Forelimb muscle (tissue), 1 donor: ENCODE results near the gene PERM1. TPM values are rescaled to one million over a fixed set of nuclear protein-coding genes. Genes with fewer than 3 reads are reported as not detected.
"Not testable (repeated sequence)": the region's sequence is repeated elsewhere in the genome, so short reads cannot be mapped to it uniquely, and the experiment has no call there.

Experiments used
- DNase-seq: peaks from one replicate; pipeline ENCODE4 v3.0.0-alpha.2; 2013; ENCODE audit warnings: low read depth
- polyA plus RNA-seq: library from polyadenylated mRNA; unstranded; fragments of 120-200 nt; gene quantifications from one replicate; pipeline ENCODE4 v1.2.1, GENCODE V29; 2013; ENCODE audit not compliant: insufficient read length

Gene PERM1
- polyA plus RNA-seq, 1 donor, result 3.3 TPM

GRCh38 chr1:997993-998744, 16.3 kb upstream of the PERM1 start:
- DNase-seq, result no peak

DNA sequence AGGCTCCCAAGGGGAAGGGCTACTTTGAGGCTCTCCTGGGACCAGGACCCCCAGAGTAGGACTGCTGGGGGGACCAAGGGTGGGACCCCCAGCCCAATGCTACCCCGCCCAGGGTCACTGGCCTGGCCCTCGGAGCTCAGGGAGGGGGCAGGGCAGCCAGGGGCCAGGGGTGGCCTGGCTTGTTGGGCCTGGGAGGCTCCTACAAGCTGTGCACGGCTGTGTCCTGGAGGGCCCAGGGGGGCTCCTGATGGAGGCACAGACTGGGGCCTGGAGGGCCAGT, 15.8 kb upstream of the PERM1 start:
- DNase-seq, result no peak

GRCh38 chr1:996851-997712, 15.2 kb upstream of the PERM1 start:
- DNase-seq, result no peak

DNA sequence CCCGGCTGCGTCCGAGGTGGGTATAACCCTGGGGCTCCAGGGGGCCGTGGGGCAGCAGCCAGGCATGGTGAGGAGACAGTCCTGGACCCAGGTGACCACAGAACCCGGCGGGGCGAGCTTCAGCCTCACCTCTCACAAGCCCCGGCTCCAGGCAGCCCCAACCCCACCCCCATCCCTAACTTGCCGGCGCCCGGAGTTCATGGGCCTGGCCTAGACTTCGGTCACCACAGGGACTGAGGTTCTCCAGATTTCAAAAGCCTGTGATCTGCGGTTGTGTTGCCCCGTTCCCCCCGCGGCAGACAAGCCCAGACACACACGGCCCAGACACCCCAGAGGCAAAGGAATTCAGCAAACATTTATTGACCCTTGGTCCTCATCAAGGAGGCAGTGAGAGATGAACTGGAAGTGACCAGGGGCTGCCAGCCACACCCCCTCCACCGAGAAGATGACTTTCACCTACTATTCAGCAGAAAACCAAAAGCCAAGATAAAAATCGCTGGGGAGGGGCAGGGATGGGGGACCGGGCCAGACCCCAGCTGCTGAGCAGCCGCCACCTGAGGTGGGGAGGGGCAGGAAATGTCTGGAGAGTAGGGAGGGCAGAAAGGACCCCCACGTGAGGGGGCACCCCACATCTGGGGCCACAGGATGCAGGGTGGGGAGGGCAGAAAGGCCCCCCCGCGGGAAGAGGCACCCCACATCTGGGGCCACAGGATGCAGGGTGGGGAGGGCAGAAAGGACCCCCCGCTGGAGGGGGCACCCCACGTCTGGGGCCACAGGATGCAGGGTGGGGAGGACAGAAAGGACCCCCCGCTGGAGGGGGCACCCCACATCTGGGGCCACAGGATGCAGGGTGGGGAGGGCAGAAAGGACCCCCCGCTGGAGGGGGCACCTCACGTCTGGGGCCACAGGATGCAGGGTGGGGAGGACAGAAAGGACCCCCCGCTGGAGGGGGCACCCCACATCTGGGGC, 14.1 kb upstream of the PERM1 start:
- no peak for DNase-seq

DNA sequence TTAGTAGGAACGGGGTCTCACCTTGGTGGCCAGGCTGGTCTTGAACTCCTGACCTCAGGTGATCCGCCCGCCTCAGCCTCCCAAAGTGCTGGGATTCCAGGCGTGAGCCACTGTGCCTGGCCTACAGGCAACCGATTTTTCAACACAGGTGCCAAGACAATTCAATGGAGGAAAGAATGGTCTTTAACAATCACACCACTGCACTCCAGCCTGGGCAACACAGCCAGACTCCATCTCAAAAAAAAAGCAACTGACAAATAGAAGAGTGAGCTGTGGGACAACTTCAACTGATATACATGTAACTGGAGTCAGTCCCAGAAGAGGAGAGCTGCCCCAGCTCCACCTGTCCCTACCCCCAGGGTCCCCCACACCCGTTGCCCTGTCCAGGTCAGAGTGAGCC, 12.7 kb upstream of the PERM1 start:
- not testable (repeated sequence) for DNase-seq

GRCh38 chr1:993379-993995, 11.6 kb upstream of the PERM1 start:
- no peak for DNase-seq

DNA sequence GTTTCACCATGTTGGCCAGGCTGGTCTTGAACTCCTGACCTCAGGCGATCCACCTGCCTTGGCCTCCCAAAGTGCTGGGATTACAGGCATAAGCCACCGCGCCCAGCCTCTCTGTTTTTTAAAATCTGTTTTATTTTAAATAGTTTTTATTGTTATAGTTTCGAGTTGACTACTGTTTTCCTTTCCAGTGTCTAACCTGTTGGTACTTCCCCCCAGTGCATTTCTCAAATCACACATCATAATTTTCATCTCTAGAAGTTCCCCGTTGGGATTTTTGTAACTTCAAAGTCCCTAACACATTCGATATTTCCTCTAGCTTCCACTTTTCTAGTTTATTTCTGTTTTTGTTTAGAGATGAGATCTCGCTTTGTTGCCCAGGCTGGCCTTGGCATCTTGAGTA, 10.5 kb upstream of the PERM1 start:
- DNase-seq, result no peak

- no peak for DNase-seq
These were observed 10.0 kb upstream of the PERM1 start for GRCh38 chr1:991895-992294.

GRCh38 chr1:991275-991674, 9.4 kb upstream of the PERM1 start:
- DNase-seq, result not testable (repeated sequence)

GRCh38 chr1:988061-988460, 6.2 kb upstream of the PERM1 start:
- DNase-seq, result not testable (repeated sequence)

DNA sequence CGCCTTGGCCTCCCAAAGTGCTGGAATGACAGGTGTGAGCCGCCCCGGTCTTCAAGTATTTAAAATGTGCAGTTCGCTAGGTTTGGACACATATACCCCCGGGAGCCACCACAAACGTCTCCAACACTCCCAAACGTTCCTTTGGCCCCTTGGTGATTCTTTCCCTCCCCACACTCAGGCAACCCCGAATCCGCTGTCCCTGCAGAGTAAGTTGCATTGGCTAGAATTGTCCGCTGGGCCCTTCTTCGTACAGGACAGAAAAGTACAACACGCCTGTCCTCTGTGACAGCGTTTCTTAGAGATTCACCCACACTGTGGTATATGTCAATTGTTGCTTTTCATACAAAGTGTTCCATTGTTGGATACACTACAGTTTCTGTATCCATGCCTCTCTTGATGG, 3.2 kb upstream of the PERM1 start:
- no peak for DNase-seq

DNA sequence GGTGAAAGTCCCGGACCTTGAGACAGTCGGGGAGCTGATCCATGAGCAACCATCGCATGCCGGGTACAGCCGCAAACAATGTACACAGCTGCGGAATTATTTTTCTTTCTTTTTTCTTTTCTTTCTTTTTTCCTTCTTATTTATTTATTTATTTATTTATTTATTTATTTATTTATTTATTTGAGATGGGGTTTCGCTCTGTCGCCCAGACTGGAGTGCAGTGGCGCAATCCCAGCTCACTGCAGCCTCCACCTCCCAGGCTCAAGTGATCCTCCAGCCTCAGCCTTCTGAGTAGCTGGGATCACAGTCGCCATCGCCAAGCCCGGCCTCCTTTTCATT, 2.6 kb upstream of the PERM1 start:
- no peak for DNase-seq

GRCh38 chr1:983798-984475, 2.0 kb upstream of the PERM1 start:
- no peak for DNase-seq

GRCh38 chr1:982765-983436, 1.0 kb upstream of the PERM1 start:
- no peak for DNase-seq

DNA sequence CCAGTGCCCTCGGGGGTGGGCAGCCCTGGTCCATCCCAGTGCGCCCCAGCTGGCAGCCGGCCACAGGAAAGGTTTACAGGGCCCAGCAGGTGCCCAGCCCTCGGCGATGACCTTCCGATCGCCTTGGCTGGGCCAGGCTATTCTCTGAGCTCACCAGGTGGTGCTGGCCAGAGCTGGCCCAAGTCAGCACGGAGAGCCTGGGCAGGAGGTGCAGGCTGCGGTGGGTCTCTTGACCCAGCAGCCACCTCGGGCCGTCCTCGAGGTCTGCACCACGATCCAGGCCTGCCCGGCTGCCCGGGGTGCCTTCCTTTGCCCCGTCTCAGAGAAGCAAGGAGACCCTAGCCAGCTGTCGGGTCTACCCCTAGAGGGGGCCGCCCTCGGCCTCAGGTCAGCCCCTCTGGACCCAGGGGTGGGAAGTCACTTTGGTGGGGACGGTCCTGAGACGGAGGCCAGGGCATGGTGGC, 370 bp downstream of the PERM1 start:
- no peak for DNase-seq

DNA sequence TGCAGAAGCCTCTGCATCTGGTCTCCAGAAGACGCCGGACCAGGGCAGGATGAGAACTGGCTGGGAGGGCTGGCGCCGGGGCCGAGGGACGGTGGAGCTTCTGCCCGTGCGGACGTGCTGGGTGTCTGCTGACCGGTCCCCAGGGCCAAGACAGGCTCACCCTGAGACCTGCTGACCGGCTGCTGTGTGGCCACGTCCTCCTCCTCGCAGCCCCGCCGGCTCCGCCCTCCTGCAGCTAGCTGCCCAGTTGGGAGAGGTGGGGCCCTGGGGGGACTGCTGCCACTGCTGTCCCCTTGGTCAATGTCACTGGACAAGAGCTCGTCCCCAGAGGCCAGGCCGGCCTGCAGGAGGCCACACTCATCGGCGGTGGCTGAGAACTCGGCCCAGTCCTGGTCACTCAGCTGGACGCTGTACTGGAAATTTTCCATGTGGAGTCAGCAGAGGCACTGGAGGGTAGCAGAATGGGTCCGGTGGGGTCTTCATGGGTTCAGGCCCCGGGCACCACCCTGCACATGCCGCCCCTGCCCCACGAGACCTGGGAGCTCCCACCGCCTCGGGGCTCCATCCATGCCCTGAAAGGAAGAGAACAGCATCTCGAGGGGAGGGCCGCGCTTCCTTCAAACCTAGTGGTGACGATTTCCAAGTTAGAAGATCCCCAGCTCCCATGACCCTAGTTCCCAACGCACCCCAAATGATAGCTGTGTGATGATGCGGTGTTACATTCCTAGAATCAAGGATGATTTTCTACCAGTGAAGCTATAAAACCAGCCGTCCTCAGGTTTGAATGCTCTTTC, 1.1 kb downstream of the PERM1 start:
- DNase-seq, result no peak

GRCh38 chr1:980137-980571, 1.7 kb downstream of the PERM1 start:
- no peak for DNase-seq

DNA sequence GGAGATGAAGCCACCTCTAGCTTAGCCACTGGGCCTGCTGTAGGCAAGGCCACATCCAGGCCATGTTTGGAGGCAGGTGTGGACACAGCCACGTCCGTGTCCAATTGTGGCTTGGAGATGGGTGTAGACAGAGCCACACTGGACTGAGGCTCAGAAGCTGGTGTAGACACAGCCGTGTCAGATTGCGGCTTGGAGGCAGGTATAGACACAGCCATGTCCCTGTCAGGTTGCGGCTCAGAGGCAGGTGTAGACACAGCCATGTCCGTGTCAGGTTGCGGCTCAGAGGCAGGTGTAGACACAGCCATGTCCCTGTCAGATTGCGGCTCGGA, 2.2 kb downstream of the PERM1 start:
- DNase-seq, result no peak

DNA sequence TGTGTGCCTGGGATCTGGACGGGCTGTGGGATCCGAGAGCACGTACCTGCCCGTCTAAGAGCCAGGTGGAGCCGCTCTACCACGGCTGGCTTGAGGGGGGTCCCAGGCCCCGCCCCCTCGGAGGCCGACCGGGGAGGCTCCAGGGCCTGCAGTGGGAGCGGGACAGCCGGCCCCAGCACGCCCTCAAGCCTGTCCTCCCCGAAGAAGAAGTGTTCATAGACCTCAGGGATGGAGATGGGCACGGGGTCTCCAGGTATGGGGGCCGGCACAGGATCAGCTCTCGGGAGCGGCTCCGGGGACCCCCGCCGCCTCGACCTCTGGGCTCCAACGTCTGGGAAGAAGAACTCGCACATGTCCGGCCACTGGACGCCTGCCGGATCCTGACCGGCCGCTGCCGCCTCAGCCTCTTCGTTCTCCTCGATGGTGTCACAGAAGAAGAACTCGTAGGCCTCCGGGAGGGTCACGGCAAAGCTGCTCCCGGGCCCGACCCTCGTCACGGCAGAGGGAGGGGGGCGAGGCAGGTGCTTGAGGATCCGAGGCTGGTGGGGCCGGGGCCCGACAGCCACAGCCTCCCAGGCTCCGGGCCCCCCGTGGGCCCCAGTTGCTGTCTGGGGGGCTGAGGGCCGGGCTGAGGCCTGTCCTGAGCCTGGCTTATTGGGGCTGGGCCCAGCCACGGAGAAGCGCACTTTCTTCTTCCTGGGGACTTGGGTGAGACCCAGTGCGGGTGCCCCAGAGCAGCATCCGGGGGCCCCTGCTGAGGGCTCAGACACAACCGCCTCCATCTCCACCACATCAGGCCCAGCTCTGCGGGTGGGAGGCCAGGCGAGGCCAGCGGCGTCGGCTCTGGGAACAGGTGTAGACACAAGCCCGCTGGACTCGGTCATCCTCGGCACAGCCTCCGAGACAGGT, 2.8 kb downstream of the PERM1 start:
- DNase-seq, result no peak
